HL-60/S4 (cell line): ENCODE measurements around the gene MID1.

Experiments used
- in situ Hi-C: fragments of 300-500 bp; cut with MboI; formaldehyde crosslinking; loops from 2 replicates; pipeline ENCODE4 v1.14.3; 2022; ENCODE audit warnings: low sequenced_read_pairs

Gene MID1

DNA sequence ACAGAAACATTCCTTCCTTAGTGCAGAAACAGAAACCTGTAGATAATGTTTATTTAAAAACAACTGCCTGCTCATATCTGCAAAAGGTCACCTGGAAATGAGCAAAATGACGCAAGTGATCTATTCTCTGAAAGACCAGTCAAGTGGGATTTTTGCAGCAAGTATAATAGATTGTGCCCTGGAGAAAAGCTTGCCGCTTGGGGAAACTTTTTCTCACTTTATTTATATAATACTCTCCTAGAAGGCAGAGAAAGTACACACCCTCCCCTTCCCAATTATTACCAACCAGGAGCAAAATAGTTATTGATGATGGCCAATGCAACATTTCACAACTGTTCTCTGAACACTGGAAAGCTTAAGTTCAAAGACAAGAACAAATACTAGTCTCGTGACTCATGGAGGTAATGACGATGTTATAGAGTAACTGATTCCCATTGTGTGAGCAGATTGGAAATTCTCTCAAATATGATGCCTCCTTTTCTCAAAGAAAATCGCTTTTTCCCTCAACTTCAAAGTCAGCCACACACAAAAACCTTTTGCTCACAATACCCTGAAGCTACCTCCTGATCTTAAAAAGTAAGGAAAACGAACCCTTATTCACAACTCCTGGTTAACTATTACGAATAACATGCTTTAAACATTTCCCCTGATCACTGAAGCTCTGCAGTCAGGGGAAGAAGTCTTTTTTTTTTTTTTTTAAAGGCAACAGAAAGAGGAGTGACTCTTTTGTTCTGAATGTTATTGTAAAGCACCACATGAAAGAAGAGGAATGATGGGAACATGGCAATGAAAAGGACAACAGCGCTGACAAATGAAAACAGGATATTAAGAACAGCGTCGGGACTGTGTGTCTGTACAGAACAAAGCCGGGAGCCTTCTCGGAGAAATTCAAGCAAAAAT, 41.0 kb downstream of the MID1 start:
- in situ Hi-C loops = no loop called here

DNA sequence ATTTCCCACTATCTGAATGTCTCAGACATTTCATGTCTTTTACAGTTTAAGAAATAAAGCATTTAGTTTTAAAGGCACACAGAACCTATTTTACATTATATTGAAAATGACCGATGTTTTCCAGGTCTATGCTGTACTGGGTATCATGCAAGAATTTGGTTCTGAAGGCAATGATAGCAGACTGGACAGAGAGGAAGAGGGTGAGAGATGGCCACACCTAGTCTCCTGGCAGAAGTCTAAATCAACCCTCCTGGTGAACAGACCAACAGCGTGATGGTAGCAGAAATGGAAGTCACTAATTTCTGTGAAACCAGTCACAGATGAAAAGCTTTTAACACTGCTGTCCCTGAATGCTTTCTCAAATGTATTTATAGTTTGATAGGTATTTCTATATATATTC, 41.9 kb downstream of the MID1 start:
- in situ Hi-C loops = no loop called here

DNA sequence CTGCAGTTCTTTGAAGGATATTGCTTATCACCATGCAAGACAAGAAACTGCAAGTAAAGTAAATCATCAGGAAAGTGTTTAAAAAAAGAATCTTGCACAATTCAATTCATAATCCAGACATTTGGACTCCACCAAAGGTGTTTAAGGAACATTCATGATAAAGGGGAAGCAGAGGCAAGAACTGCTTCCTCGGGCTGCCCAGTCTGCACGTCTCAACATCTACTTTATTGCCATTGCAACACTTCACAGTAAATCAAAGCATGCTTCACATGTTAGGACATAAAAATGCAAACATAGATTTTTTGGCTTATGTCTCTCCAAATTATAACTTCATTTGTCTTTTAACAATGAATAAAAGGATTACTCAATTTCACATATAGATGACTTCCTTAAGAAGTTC, 42.5 kb downstream of the MID1 start:
- in situ Hi-C loops = no loop called here

DNA sequence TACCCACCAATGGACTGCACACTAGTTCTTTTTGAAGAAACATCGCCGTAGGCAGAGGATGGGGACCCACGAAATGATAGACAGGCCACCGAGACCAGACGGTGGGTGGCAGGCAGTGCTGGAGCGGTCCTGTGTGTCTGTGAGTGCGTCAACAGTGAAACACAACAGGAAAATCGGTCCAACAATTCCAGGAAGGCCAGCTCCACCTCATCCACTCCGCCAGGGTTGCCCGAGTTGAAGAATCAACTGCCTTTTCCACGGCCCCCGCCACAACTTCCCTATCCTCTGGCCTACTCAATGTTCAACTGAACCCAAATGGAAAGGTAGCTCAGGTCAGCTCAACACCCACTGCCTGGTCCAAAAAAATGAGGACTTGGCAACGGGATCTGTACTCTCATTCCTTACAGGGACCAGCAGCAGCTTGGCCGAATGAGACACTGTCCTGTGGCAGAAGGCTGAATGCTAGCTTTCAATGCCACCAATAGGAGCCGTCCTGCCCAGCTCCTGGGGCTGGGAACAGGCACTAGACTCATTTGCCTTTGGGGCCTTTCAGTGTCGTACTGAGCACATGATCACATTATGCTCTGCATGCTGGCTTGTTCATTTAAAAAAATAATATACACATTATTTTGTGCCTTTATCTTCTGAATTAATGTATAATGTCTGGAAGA, 43.5 kb downstream of the MID1 start:
- in situ Hi-C loops = no loop called here

DNA sequence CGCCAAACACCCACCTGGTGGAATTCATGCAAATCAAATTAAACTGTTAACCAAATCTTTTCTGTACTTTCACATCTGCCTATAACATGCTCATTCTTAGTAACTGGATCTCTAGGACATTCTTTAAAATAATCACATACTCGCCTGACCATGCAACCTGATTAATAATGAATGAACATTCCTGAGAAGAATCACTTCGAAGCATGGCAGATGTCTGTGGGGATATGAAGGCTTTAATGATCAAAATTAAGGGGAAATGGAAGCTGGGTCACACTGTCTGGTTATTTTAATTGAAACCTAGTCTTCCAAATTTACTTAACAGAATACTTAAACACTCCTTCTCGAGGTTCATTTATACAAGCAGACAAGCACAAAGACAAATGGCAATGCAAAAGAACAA, 44.2 kb downstream of the MID1 start:
- in situ Hi-C loops = no loop called here

DNA sequence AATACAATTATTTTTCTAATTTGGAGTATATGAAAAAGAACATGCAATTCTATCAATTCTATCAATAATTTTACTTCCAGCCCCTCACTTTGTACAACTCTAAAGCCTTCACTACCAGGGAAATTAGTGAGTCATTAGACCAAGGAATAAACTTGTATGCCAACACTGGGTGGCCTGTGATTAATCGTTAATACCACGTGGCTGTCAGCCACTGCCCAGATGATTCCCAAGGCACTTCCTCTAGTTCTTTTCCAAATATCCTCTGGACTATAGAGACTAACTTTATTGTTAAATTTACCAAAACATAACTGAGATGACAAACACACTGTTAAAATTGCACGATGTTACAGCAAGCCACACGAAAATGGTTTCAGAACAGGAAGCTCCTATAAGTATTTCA, 45.7 kb downstream of the MID1 start:
- in situ Hi-C loops = no loop called here

DNA sequence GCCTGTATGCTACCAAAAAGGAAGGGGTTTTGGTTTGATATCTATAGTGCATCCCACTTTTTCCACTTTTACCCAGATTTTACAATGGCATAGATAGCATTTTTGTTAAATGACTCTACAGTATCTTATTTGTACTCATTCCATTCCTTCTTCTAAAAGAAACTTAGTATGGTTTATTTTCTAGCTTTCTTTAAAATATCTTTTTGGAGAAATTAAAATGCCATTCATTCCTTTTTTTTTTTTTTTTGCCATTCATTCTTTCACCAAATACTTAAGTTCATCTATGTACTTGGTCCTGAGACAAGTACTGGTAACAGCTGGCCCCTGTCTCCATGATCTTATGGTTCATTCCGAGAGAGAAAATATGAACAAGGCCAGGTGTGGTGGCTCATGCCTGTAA, 49.1 kb downstream of the MID1 start:
- in situ Hi-C loops = no loop called here

DNA sequence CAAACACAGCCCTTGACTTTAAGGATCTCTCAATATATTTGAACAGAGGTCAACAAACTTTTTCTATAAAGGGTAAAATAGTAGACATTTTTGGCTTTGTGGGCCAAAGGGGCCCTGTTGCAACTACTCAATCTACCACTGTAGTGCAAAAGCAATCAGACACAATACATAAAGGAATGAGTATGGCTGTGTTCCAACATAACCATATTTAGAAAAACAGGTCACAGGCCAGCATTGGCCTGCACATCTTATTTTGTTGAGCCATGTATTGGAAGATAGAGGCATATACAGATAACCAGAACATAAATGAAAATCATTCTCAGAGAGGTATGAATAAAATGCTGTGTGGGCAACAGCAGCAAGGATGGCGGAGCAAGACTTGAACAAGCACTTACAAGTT, 49.8 kb downstream of the MID1 start:
- in situ Hi-C loops = no loop called here

DNA sequence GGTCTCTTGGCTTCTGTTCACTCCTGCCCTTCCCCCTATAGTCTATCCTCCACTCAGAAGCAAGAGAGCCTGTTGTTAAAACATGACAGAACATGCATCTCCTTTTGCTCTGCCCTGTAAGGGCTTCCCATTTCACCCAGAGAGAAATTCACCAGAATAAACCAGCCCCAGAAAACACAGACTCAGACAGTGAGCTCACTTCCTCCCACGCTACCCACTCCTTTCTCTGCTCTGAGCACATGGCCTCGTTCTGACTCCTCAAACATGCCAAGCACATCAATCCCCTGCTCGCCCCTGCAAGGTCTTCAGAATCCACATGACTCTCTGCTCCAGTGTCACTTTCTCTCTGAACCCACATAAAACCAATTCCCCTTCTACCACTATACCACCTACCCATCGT, 50.4 kb downstream of the MID1 start:
- in situ Hi-C loops = no loop called here

DNA sequence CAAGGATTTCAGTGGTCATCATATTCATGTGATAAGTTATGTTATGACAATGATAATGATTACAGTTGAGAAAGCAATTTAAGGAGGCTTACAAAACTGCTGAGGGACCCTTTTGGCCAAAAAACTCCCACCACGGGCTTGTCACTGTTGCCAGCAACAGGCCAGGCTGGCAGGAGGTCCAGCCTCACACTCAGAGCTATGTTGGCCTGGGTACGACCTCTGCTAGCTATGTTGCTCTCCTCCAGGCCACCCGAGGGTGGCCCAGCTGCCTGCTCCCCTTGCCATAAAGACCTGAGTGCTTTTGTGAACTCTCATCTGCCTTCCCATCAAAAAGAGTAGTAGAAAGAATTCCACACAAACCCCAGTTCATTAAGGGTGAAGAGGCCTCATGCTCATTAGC, 52.0 kb downstream of the MID1 start:
- in situ Hi-C loops = no loop called here

DNA sequence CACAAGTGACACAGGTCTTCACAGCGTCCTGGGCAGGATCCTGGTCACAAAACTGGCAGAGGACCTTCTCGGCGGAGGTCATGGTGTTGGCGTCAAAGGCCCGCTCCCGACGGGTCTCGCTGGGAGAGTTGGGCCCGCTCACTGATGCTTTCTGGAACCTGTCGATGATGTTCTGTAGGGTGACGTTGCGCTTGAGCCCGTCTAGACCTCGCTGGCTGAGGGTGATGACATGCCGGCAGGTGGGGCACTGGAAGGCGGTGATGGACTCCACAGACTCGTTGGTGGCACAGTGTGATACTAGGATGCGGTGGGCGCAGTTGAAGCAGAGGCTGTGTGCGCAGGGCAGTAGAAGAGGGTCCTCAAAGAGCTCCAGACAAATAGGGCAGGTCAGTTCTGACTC, 53.2 kb downstream of the MID1 start:
- in situ Hi-C loops = no loop called here

DNA sequence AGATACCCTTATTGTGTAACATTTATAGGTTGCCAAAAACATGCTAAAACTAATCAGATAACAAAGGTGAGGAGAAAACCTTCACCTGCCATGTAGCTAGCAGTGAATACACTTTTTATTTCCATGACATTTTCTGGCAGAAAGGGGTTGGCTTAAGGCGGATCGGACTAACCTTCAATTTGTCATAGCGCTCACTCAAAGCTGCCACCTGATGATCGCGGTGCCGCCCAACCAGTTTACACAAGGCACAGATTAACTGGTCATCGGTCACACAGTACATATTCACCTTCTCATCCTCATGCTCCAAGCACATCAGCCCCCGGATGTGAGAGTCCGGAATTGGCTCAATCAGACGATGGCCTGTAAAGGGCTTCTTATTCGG, 53.7 kb downstream of the MID1 start:
- in situ Hi-C loops = no loop called here

DNA sequence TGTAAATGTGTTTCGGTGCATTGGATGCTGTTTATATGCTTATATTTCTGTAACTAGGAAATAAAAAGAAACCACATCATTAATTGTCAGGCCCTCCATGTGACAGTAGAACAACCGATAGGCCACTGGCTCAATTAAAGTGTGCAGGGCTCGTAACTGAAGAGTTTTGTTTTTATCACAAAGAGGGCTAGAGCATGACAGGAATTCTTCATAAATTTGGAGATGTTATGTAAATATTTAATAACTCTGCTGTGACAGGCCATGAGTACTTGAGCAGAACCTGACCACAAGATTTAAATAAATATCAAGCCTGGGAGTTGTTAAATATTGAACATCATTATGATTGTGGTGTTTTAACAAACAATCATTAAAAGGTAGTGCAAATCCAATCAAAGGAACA, 55.9 kb downstream of the MID1 start:
- in situ Hi-C loops = no loop called here

DNA sequence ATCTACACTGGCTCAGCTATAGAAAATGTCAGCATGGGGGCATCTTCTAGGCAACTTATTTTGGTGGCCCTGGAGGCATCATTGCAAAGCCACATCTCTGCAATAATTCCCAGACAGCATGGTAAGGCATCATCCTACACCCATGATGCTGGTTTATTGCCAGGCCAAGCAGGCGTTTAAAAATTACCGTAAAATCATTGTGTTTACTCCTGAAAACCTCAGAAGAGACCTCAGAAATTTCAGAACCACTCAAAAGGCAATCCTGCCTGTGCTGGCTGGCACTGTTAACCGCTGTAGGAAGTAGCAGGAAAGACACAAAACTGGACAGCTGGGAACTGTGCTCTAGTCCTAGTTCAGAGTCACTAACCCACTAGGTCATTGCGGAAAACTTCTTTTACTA, 63.2 kb downstream of the MID1 start:
- in situ Hi-C loops = no loop called here

DNA sequence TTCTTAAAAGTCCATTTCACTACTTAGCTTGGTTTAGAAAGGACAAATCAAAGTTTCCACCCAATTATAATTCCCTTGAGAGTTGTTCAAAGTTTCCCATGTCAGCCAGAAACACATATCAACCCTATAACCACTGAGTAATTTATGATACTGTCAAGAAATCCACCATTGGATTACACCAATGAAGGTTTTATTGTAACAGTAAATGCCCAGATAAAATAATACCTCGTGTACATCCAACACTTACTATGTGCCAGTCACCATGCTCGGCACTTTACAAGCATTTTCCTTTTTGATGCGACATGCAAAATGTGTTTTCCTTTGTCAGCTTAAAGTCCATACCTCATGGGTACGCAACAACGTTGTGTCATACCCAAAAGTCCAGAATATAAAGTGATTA, 64.0 kb downstream of the MID1 start:
- in situ Hi-C loops = no loop called here

DNA sequence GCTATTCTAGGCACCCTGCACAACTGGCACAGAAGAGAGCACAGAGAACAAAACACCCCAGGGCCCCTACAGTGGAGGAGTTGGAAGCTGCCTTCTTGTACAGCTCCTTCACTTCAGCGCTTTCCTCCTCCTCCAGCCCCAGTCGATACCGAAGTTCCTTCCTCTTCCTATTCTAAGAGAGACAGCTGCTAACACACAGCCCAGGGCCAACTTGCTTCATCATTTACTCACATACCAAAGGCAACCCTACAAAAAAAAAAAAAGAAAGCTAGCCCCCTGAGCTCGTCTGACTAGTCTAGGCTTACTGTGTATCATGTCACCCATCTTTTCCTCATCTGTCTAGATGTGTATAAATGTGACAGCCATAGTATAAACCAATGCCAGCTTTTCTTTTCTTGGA, 64.5 kb downstream of the MID1 start:
- in situ Hi-C loops = no loop called here

DNA sequence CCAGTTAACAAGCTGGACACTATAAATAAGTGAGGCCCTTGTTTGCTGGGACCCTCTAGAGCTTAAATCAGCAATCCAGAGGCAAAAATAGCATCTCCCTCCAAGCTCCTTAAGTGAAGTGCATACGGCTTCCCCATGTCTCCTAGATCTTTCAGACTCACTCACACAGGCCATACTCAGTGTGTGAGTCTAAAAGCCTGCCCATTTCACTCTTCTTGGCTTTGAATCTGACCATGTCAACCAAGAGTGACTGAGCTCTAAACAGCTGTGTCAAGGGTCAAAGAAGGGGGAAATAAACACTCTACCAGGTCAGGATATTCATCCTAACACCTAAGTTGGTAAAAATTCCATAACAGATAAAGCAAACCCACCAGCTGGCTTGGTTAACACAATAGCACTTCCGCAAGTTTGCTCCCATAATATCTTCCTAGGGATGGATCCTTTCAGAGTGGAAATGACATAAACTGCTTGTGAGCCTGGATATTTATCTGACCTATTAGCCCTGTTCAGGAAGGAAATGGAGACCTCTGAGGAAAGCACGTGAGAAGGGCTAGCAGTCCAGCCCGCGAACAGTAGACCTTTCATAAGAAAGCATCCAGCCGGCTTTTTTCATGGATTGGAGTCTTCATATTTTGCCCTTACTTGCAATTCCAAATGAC, 65.6 kb downstream of the MID1 start:
- in situ Hi-C loops = no loop called here

DNA sequence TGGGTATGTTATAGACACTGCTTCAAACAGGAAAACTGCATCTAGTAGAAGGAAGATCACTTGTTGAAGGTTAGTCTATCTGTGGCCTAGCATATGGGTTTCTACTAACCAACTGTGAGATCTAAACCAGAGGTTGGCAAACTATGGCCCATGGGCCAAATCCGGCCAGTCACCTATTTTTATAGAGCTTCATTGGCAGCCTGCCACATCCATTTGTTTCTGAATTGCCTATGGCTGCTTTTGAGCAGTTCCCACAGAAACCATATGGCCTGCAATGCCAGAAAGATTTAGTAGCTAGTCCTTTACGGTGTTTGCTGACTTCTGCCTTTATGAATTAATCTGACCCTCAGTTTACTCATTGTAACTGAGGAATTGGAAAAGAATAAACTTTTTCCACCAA, 71.1 kb downstream of the MID1 start:
- in situ Hi-C loops = no loop called here

DNA sequence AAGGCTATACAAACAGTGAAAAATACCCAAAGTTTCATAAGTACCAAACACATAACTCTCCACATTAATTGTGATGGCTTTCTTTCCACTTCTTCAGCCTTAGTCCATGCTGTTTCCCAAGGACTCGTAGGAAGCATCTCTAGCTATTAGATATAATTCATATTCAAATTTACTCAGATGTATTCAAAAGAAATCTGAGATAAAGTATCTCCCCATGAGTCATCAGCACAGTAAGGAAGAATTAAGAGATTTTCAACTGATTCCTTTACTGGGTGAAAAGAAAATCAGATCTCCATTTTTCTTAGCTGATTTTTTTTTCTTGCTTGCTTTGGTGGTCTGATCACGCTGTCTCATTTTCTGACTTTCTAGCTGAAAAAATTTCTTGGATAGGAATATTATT, 71.7 kb downstream of the MID1 start:
- in situ Hi-C loops = no loop called here

DNA sequence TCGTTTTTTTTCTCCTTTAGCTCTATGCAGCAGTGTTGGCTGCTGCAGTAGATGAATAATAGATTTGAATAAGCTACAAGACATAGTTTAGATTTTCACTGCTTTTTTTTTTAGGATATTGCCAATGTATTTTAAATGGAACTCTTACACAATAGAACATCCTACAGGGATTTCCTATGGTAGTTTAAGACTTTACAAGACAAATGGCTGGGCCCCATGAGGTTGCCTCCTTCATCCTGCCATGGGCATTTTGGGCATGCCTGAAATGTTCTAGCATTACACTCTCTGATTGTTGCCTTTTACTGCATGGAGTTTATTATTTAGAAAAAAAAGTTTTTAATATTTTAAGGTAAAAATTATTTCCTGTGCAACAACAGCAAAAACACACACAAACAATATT, 74.5 kb downstream of the MID1 start:
- in situ Hi-C loops = no loop called here

DNA sequence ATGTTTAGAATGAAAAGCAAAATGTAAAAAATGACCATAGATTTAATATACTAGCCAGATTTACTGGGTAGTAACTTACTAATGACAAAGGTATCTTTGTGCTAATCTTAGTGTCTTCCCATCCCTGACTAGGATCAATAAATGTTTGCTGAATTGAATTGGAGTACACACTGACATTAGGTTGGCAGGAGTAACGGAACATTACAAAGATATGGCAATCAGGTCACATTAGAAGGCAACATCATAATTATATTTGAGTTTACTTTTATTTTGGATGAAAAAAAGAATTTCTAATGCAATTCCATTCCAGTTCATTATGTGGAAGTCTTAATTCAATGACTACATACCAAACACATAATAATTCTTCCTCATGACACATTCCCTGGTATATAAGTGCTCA, 77.8 kb downstream of the MID1 start:
- in situ Hi-C loops = no loop called here

DNA sequence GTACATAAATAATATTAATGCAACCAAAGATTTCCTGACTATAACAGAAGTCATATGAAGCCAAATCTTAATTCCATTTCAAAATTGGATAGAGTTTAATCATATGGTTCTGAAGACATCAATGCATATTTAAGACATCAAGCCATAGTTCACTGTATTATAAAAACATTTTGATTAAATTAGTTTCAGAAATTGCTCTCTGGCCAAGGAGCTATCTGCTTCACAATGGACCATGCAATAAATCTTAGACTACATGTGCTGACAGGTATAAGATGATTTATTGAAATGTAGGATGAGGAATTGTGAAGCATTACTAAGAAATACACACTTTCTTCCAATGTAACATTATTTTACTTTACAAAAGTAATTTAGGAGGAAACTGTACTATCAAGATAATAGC, 81.6 kb downstream of the MID1 start:
- in situ Hi-C loops = no loop called here
